NCI-H1092 treated with DMSO at 0.1 percent for 48 hours (cell line): ENCODE results near the gene ESR2.
"Not testable (repeated sequence)": the region's sequence is repeated elsewhere in the genome, so short reads cannot be mapped to it uniquely, and the experiment has no call there.

ENCODE experiments used
- DNase-seq: peaks from one replicate; lab custom pipeline; 2025; lab: John Stamatoyannopoulos, UW

Gene ESR2

DNA sequence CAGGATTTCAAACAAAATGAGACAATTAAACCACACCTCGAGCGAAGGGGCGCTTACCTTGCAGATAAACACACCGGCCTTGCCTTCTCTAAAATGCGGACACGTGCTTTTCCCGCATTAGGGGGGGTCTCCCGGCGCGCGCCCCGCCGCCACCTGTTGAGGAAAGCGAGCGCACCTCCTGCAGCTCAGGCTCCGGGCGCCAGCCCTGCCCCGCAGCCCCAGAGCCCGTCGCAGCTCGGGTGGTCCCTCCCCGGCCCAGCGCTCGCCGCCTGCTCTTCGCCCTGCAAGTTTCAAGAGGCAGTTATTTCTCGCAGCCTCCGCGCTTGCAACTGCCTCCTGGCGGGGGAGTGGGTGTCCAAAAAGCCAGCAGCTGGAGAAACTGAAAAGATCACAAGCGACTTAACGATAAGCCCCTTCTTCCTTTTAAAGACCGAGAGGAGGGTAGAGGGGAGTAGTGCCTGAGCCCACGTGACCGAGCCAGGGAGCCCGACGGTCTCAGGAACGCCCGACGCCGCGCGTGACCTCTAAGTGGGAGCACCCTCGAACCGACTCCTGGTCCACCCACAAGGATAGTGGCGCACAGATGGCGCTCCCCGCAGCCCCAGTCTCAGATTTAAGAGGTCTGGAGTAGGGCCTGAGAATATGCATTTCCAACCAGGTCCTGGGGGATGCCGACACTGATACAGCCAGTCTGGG, at the start of gene ESR2:
Gene ESR2, minus strand, starts transcription at position 396 of the 696 bp plus-strand sequence. CDS start 11,386 bp downstream, outside the sequence.
- peak; percentile 49 for DNase-seq

DNA sequence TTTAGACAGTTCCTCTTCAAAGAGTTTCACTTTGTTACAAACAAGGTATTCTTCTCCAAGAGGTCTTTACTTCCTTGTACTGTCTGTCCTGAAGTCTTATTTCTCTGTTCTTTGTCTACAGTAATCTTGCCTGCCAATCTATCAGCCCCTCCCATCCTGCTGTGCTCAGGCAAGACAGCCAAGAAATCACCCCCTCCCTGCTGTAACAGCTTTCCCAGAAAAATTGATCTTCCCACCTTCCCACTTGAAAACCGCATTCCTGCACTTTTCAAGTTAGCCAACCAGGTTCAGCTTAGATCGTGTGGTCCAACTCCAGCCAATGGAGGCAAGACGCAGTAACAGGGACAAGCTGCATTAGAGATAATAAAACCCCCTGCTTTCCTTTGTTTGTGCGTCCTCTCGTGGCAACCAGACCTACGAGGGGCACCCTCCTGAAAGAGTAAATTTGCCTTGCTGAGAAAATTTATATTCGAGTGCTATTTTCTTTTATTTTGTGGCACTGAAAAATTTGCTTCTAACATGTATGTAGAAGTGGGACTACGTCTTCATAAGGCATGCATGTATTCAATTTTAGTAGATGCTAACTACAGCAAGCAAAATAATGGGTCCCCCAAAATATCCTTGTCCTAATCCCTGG, 46.5 kb upstream of the ESR2 start:
- DNase-seq, result no peak

DNA sequence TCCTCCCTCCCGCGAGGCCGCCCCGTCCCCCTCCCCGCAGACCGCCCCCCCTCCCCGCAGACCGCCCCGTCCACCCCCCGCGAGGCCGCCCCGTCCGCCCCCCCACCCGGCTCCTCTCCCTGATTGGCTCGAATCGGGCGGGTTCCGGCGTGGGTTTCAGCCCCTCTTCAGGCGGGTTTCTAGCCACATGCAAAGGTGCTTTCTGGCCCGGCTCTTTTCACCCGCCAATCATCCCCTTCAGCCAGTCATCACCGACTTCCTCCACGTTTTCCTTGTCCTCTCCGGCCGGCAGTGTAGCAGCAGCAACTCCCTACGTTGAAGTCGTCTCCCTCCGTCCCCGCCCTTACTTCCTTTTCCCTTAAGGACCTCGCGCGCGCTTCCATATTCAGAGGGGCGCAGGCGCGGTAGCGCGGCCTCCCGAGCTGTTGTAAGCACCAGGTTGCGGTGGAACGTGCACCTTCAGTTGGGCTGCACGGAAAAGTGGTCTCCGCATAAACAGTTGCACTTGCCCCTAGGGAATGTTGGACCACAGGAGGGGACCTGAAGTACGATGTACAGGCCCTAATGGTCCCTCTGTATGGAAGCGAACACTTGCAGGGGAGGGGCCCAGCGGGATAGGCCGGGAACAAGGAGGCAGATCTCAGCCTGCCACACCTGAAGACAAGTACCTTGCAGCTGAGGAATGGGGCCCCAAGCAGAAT, 44.6 kb upstream of the ESR2 start:
- DNase-seq, result peak; percentile 100

DNA sequence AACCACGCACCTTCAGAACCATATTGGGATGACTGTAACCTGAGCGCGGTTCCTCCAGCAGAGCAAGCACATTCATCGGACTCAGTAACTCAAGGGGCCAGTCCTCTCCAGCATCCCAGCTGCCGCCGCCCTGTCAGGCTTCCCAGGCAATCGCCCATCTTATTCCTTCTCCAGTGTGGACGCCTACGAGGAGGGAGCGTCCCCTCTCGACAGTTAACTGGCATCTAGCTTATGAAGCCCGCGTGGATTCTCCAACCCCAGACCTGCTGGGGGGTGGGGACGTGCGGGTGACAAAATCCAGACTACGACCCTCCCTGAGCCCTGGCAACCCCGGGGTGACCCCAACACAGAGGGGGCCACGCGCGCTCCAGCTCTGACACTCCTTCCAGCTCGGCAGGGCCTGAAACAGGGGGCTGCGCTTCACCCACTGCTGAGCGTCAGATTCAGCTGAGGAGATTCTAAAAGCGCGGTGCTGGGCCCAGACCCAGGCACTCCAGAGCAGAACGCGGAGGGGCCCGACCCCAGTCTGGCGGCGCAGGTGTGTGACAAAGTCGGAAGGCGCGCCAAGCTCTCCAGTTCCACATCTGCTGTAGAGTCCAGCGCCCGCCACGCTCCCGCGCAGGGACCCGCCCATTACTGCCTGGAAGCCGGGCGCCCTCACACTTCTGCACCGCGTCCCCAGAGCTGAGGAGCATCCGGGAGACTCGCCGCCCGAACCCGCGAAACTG, 43.9 kb upstream of the ESR2 start:
- peak; percentile 96 for DNase-seq

DNA sequence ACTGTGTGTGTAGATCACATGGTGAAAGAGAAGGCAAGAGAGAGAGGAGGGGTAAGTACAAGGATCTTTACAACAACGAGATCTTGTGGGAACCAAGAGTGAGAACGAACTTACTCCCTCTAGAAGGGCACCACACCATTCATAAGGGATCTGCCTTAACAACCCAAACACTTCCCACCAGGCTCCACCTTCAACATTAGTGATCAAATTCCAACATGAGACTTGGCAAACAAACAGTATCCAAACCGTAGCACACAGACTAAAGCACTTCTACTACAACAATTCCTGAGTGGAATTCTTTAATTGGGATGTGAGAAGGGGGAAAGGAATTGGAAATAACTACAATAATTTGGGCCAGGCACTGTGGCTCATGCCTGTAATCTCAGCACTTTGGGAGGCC, 35.0 kb upstream of the ESR2 start:
- no peak for DNase-seq

DNA sequence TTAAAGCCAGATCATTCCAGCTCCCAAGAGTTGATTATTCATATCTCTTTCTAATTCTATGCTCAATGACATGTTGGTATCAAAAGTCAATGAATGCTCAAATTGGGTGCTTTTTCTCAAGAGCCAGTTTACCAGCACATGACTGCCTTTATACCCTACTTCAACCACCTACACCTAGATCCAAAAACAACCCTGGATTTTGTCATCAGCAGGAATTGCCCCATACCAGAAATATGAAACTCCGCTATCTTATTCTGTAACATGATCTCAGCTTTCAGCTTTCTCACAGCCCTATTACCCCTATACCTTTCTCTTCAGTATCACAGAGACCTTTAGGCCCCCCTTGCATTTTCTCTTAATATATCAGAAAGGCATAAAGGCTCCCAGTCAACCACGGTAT, 32.3 kb upstream of the ESR2 start:
- DNase-seq, result no peak

DNA sequence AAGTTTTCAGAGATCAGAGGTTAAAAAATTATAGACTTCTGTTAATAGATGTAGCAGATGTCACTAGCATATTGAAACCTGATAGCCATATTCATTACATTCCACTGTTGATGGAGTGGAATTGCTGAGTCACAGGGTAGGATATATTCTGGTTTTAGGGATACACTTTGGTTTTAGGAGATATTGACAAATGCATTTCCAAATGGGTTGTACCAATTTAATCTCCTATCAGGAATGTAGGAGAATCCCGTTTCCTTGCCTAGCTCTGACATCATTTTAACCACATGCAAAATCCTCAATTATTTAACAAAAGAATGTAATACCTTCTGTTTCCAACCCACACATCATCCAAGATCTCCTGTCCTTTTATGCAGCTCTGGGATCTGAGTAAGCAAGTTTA, 30.7 kb upstream of the ESR2 start:
- DNase-seq, result no peak

DNA sequence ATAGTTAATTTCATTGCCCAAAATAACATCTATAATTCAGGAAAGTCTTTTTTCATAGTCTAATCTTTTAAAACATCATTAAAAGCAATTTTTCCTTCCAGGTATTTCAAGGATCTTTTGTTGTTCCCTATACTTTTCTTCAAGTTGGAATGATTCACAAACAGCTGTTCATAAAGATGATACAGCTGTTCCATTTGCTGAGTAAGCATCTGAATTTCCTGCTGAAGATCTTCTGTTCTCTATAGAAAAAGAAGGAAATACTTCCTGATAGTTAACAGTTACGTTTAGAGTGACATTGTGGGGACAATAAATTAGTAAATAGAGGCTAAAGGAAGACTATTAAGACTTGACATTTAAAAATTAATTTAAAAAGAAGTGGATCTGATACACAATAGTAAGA, 30.3 kb upstream of the ESR2 start:
- DNase-seq, result no peak

DNA sequence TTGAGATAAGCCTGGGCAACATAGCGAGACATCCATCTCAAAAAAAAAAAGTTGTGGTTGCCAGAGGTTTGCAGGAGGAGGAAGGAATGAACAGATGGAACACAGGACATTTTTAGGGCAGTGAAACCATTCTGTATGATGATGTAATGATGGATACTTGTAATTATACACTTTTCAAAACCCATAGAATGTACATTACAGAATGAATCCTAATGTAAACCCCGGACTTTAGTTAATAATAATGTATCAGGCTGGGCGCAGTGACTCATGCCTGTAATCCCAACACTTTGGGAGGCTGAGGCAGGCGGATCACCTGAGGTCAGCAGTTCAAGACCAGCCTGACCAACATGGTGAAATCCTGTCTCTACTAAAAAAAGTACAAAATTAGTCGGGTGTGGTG, 26.2 kb upstream of the ESR2 start:
- not testable (repeated sequence) for DNase-seq

DNA sequence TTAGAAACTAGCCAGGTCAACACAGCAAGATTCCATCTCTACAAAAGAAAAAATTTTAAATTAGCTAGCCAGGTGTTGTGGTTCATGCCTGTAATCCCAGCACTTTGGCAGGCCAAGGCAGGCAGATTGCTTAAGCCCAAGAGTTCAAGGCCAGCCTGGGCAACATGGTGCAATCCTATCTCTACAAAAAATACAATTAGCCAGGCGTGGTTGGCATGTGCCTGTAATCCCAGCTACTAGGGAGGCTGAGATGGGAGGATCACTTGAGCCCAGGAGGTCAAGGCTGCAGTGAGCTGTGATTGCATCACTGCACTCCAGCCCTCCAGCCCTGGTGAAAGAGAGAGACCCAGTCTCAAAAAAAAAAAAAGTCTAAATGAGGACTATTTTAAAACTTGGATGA, 24.5 kb upstream of the ESR2 start:
- not testable (repeated sequence) for DNase-seq

DNA sequence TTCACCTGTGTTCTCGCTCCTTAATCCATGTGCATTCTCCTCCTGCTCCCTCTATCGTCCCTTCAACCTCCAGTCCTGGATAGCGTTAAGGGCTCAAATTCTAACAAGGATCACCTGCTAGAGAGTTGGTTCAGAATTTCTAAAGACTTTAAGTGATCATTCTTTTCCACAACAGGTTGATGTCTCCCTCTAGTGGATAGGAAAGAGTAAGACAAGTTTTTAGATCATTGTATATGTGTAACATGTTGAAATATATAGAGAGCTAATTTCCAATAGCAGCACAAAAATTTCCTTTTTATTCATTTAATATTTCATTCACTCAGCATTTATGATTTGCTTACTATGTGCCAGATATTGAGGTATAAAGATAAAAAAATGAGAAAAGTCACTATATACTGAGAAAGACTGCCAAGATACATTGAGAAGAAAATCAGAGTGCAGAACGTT, 9.3 kb upstream of the ESR2 start:
- DNase-seq, result peak; percentile 80

DNA sequence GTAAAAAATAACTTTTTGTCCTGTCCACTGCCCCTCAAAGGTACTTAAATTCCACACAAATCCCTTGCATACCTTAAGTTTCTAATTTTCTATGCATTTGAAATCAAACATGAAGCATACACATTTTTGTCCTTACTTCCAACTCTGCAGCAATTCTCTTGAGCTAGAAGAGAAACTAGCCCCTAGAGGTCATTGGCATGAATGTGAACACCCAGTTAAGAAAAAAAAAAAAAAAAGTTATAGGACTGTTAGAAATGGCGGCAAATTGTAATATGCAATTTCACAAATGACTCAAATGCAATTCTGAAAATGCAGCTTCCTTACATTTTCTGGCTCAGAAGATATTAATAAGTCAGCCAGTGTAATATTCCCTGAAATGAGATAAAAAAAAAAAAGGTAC, 4.6 kb upstream of the ESR2 start:
- no peak for DNase-seq

DNA sequence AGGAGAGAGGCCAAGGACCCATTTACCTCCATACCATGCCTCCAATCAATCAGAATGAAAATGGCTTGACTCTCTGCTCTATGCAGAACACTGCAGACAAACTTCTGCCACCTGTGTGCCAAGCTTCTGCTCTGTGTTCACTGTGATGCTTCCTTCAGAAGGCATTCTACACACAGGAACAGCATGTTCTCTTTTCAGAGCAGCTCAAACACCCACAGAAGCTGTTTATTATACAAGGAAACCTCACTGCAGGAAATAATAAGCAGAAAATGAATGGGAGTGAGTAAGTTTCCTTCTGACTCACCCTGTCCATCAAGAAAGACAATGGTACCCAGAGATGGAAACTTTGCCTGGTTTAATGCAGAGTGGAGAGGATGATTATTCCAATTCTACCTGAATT, 2.4 kb upstream of the ESR2 start:
- no peak for DNase-seq

DNA sequence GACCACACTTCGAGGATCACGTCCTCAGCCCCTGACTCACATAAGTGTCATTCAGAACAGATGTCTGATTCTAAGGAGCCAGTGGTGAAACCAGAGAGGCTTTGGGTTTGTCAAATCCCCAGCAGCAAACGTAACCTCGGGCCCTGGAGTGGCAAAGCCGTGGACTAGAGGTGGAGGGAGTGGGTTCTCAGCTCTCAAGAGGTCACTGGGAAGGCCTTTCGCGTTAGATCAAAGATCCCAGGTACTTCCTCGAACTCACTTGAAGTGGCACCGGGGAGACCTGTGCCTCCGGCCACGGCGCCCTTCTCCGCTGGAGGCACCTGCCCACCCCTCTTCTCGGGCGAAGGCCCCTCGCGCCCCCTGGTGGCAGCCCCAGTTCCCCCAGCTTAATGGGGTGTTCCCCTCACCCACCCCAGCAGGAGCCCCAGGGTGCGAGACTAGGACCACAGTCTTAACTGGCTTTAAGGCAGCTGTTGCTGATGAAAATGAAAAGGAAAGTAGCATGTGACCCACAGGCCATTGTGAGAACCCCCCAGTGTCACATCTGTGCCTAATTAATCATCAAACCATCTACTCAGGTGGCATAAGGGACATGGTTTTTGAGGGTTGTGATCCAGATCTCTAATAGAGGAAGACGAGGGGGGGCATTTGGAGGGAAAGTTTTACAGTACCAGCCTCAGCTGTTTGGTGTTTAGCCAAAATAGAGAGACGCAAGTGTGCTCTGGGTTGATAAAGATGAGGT, 672 bp upstream of the ESR2 start:
- DNase-seq, result peak; percentile 66

DNA sequence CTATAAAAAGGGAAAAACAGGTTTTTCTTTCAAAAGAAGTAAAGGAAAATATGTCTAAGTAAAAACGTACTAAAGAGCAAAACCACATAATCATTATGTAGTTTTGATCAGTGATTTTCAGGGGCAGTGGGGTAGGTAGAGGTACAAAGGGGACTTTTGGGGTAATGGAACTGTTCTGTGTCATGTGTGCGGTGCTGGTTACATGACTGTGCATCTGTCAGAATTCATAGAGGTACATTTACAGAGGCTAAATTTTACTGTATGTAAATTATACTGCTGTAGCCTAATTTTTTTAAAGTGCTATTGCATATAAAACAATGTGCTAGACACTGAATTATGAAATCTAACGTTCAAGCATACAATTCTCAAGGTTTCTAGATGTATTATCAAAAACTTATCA, 2.0 kb downstream of the ESR2 start:
- no peak for DNase-seq

DNA sequence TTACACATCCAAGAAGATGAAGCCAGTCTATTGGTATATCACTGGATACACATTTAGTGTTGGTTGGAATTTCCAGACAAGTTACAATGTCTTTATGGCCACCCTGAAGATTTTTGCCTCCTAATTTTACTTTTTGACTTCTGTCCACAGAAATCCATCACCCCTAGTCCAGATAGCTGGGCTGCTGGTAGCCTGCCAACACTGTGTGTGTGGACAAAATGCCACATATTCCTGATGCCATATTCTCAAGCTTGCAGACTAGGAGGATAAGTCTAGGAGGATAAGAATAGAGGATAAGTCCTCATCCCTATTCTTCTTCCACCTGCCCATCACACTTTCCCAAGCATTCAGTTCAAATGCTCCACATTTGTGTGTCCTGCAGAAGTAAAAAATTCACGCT, 4.6 kb downstream of the ESR2 start:
- DNase-seq, result no peak

DNA sequence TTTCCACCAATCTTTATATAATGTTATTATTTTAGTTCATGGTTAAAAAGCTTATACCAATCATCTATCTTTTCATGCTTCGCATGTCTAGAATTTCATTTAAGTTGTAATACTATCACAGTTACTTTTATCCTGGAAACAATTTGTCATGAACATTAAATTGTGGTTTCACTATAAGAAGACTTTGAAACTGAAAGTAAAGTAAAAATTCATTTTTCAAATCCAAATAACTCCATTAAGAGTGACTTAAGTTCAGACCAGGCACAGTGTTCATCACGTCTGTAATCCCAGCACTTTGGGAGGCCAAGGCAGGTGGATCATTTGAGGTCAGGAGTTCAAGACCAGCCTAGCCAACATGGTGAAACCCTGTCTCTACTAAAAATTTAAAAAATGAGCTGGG, 12.4 kb downstream of the ESR2 start:
- no peak for DNase-seq

DNA sequence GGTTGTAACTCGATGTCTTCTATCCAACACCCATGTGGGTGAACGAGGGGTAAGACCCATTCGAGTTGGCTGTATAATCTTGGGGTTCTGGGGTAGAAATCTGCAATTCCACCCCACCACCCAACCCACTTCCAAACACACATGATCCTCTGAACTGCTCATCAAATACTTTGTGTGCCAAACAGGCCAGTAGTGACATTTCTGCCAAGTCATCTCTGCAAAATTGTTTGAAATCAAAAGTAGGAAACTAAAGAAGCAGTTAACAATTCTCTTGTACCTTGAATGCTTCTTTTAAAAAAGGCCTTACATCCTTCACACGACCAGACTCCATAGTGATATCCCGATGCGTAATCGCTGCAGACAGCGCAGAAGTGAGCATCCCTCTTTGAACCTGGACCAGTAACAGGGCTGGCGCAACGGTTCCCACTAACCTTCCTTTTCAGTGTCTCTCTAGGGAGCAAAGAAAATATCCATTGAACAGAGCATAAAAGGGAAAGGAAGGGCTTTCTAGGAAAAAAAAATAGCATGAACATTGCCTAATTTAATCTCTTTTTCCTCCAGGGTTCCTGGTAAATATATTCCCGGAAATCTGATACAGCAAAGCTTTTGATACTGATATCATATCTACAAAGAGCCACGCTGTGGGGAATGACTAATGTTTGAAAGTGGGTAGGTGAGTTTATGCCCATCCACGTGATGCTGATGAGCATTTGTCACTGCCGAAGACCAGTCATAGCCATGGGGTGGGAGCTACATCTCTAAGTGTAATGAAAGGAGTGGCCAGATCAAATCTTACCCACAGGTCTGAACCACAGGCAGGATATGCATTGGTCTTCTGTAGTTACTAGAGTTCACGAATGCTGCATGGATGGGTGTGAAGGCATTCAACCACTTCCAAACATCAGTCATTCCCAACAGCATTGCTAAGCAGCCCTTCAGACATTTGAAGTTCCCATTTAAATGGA, 14.2 kb downstream of the ESR2 start:
- no peak for DNase-seq

DNA sequence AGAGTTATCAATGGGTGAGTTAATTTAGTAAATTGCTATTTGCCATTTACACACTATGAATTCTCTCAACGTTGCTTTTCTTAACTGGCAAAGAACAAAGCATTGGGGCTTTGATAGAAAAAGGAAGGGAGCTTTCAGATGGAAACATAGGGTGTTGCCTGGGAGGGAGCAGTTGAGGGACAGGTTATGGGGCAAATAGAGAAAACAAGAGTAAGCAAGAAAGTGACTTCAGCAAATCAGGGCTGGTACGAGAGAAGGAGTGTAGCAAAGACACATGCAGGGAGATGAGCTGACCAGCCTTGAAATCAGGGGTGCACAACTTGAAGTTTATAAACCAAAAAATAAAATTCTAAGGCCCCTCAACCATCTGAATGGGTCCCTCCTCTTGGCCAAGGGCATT, 15.7 kb downstream of the ESR2 start:
- no peak for DNase-seq

DNA sequence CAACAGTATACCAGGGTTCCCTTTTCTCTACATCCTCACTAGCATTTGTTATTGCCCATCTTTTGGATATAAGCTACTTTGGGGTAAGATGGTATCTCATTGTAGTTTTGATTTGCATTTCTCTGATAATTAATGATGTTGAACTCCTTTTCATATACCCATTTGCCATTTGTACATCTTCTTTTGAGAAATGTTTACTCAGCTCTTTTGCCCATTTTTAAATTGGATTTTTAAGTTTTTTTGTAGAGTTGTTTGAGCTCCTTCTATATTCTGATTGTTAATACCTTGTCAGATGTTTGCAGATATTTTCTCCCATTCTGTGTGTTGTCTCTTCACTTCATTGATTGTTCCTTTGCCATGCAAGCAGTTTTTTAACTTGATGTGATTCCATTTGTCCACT, 22.2 kb downstream of the ESR2 start:
- no peak for DNase-seq

DNA sequence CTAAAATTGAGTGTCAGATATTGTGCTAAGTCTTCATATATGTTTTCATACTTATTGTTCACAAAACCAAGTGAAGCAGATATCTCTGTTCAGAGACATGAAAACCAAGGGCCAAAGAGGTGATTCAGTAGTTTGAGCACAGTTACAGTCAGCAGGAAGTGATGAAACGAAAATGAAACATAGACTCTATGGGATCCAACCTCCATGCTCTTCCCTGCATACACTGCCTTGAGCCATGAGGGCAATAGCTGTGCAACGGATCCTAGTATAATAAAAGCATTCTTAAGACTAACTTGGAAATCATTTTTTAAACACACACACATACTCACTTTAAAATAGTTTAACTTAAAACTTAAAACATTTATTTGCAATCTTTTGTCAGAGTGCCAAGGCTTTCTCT, 27.9 kb downstream of the ESR2 start:
- DNase-seq, result no peak
